Adrenal gland (tissue), 5 donors: ENCODE measurements around the gene CHMP1B.

Experiments
- POLR2A ChIP-seq, 2 donors: fragments of 450-650 bp; IDR thresholded peaks; one replicate each; pipeline ENCODE4 v1.6.1; 2017; ENCODE audit warnings: antibody characterized with exemption in 2 of 2, mild to moderate bottlenecking in 2 of 2, moderate library complexity in 1 of 2
- TF ChIP-seq, protein P1 (sequence below), 6 experiments: fragments of 450-650 bp in 4 of 6; fragments of 200-600 bp in 2 of 6; sonication (generic) in 1 of 6; IDR thresholded peaks; 1 replicate in 5 of 6; 2 replicates in 1 of 6; pipeline versions ENCODE4 v1.5.1 to v1.8.0; 2016 to 2021; ENCODE audit warnings: antibody characterized with exemption in 6 of 6, mild to moderate bottlenecking in 2 of 6, moderate library complexity in 1 of 6
- donor health status: DM: no; HTN: no; CAD: no.

GRCh38 chr18:11860594-11861450 lies 9.6 kb downstream of the CHMP1B start:
- TF ChIP-seq, protein P1, sequence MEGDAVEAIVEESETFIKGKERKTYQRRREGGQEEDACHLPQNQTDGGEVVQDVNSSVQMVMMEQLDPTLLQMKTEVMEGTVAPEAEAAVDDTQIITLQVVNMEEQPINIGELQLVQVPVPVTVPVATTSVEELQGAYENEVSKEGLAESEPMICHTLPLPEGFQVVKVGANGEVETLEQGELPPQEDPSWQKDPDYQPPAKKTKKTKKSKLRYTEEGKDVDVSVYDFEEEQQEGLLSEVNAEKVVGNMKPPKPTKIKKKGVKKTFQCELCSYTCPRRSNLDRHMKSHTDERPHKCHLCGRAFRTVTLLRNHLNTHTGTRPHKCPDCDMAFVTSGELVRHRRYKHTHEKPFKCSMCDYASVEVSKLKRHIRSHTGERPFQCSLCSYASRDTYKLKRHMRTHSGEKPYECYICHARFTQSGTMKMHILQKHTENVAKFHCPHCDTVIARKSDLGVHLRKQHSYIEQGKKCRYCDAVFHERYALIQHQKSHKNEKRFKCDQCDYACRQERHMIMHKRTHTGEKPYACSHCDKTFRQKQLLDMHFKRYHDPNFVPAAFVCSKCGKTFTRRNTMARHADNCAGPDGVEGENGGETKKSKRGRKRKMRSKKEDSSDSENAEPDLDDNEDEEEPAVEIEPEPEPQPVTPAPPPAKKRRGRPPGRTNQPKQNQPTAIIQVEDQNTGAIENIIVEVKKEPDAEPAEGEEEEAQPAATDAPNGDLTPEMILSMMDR (IDR thresholded peaks at IDR 0.05) = no peak
- no peak for TF ChIP-seq POLR2A (IDR thresholded peaks at IDR 0.05)
